ENCODE measurements around the gene TRAIP.

TRAIP gene

GRCh38 chr3:49872801-49873281, 16.5 kb upstream of the TRAIP start:
- no peak for TF ChIP-seq CTCF (IDR thresholded peaks at IDR 0.05; ENCODE audit: insufficient read depth, missing control alignments)
- DNase-seq (ENCODE audit: insufficient read length, low spot score) (no peak), FAIRE-seq (no peak)

- DNase-seq (ENCODE audit: insufficient read length, low spot score) = no peak
- no peak for TF ChIP-seq CTCF (IDR thresholded peaks at IDR 0.05; ENCODE audit: insufficient read depth, missing control alignments)
- no peak for FAIRE-seq
Observed at GRCh38 chr3:49871531-49872153, 15.3 kb upstream of the TRAIP start.

- DNase-seq (ENCODE audit: insufficient read length, low spot score) (peak; percentile 82), FAIRE-seq (no peak)
- no peak for TF ChIP-seq CTCF (IDR thresholded peaks at IDR 0.05; ENCODE audit: insufficient read depth, missing control alignments)
Observed at GRCh38 chr3:49869525-49870126, 13.3 kb upstream of the TRAIP start, which contains the start of gene CAMKV. Gene CAMKV (minus strand): TSS chr3:49869906. CDS start chr3:49862388, 7,518 bp downstream.

GRCh38 chr3:49868862-49869466, 12.6 kb upstream of the TRAIP start:
- TF ChIP-seq CTCF (IDR thresholded peaks at IDR 0.05; ENCODE audit: insufficient read depth, missing control alignments) = no peak
- FAIRE-seq (no peak), DNase-seq (ENCODE audit: insufficient read length, low spot score) (no peak)

- FAIRE-seq (no peak), DNase-seq (ENCODE audit: insufficient read length, low spot score) (no peak)
Observed at GRCh38 chr3:49867871-49868321, 11.5 kb upstream of the TRAIP start.

GRCh38 chr3:49867400-49867799, 11.0 kb upstream of the TRAIP start:
- TF ChIP-seq CTCF (IDR thresholded peaks at IDR 0.05; ENCODE audit: insufficient read depth, missing control alignments) = no peak
- no peak for DNase-seq (ENCODE audit: insufficient read length, low spot score)
- FAIRE-seq = no peak

More at GRCh38 chr3:49867871-49868321, 11.5 kb upstream of the TRAIP start:
- no peak for TF ChIP-seq CTCF (IDR thresholded peaks at IDR 0.05; ENCODE audit: insufficient read depth, missing control alignments)
